Glutamatergic neuron (in vitro differentiated cells): Measurements from ENCODE around the gene FRS2. TPM values are rescaled to one million over a fixed set of nuclear protein-coding genes. Genes with fewer than 3 reads are reported as not detected.
A peak's percentile ranks its signal among the peaks of the same experiment; 100 is the strongest.

Experiments used
- DNase-seq: peaks from one replicate; pipeline ENCODE4 v3.0.0; 2022
- H3K27ac Mint-ChIP-seq: one replicate; pipeline ENCODE4 v1.8.0; 2020; ENCODE audit warnings: mild to moderate bottlenecking, mixed read lengths, inconsistent platforms; ENCODE audit not compliant: unreplicated experiment
- H3K27me3 Mint-ChIP-seq: one replicate; pipeline ENCODE4 v1.8.0; 2020; ENCODE audit warnings: mild to moderate bottlenecking, moderate library complexity, mixed read lengths, inconsistent platforms; ENCODE audit not compliant: unreplicated experiment
- H3K36me3 Mint-ChIP-seq: one replicate; pipeline ENCODE4 v1.8.0; 2020; ENCODE audit warnings: mild to moderate bottlenecking, mixed read lengths, inconsistent platforms; ENCODE audit not compliant: unreplicated experiment
- H3K4me1 Mint-ChIP-seq: one replicate; pipeline ENCODE4 v1.8.0; 2020; ENCODE audit warnings: mild to moderate bottlenecking, low read depth, mixed read lengths, inconsistent platforms; ENCODE audit not compliant: unreplicated experiment
- H3K4me3 Mint-ChIP-seq: one replicate; pipeline ENCODE4 v1.8.0; 2020; ENCODE audit warnings: mild to moderate bottlenecking, mixed read lengths, inconsistent platforms; ENCODE audit not compliant: unreplicated experiment
- H3K9me3 Mint-ChIP-seq: one replicate; pipeline ENCODE4 v1.8.0; 2020; ENCODE audit warnings: mild to moderate bottlenecking, moderate library complexity, mixed read lengths, inconsistent platforms; ENCODE audit not compliant: unreplicated experiment
- total RNA-seq: library from RNA; stranded (reverse); fragmentation: NEBNext Ultra II Directional; extraction: Animal tissue kit (Norgen Biotek cat#: 25700); gene quantifications from one replicate; pipeline ENCODE4 v1.2.1, GENCODE V29; 2021; ENCODE audit not compliant: unreplicated experiment
- TF ChIP-seq, protein P1 (sequence below): fragments of 200-600 bp; sonication (generic); IDR thresholded peaks from one replicate; pipeline ENCODE4 v1.5.0; 2021; ENCODE audit not compliant: partially characterized antibody, unreplicated experiment

Gene FRS2
- total RNA-seq, 1 donor from 2014 or later, result 26.7 TPM

DNA sequence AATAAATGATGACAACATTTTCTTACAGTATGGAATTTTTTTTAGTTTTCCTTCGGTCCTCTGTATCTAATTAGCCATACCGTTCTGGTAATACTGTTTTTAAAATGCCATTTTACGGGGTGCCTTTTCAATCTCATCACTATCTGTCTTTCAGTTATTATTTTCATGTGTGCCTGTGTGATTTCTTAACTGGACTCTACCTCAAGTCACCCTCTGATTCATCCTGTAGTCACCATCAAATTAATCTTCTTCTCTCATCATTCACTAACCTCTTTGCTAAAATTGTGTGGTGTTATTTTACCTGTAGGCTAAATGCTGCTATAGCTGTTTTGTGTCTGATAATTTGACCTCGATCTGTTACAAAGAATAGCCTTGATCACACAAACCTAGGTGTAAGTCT is 99.0 kb downstream of the FRS2 start:
- H3K27ac Mint-ChIP-seq, result no peak overlapping the region
- H3K4me3 Mint-ChIP-seq, result no peak overlapping the region
- H3K9me3 Mint-ChIP-seq, result peaks cover under 1% of the 10 kb centered on the region
- H3K27me3 Mint-ChIP-seq, result no peaks in the 10 kb centered on the region
- H3K36me3 Mint-ChIP-seq, result no peaks in the 10 kb centered on the region
- no peak for DNase-seq
- no peaks in the 10 kb centered on the region for H3K4me1 Mint-ChIP-seq
- TF ChIP-seq, protein P1, sequence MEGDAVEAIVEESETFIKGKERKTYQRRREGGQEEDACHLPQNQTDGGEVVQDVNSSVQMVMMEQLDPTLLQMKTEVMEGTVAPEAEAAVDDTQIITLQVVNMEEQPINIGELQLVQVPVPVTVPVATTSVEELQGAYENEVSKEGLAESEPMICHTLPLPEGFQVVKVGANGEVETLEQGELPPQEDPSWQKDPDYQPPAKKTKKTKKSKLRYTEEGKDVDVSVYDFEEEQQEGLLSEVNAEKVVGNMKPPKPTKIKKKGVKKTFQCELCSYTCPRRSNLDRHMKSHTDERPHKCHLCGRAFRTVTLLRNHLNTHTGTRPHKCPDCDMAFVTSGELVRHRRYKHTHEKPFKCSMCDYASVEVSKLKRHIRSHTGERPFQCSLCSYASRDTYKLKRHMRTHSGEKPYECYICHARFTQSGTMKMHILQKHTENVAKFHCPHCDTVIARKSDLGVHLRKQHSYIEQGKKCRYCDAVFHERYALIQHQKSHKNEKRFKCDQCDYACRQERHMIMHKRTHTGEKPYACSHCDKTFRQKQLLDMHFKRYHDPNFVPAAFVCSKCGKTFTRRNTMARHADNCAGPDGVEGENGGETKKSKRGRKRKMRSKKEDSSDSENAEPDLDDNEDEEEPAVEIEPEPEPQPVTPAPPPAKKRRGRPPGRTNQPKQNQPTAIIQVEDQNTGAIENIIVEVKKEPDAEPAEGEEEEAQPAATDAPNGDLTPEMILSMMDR, result no peak

DNA sequence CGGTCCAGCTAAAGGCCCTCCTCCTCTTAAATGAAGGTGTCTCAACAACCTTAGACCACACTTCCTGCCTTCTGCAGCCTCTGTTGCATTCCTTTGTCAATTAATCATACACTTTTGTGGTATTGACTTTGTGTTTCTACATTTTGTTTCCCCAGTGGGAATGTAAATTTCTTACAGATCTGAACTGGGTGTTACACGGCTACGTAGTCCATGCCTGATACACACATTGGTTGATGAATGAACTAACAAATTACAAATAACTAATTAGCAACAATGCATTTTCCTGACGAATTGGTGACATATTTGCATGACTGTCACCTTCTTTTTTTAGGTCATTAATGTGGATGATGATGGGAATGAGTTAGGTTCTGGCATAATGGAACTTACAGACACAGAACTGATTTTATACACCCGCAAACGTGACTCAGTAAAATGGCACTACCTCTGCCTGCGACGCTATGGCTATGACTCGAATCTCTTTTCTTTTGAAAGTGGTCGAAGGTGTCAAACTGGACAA is 99.9 kb downstream of the FRS2 start:
- Mint-ChIP-seq H3K4me3 (no peak overlapping the region), H3K27ac (no peak overlapping the region), H3K36me3 (no peaks in the 10 kb centered on the region), H3K9me3 (peaks cover 2% of the 10 kb centered on the region), H3K4me1 (no peaks in the 10 kb centered on the region), H3K27me3 (no peaks in the 10 kb centered on the region)
- TF ChIP-seq, protein P1, result no peak
- DNase-seq, result no peak

DNA sequence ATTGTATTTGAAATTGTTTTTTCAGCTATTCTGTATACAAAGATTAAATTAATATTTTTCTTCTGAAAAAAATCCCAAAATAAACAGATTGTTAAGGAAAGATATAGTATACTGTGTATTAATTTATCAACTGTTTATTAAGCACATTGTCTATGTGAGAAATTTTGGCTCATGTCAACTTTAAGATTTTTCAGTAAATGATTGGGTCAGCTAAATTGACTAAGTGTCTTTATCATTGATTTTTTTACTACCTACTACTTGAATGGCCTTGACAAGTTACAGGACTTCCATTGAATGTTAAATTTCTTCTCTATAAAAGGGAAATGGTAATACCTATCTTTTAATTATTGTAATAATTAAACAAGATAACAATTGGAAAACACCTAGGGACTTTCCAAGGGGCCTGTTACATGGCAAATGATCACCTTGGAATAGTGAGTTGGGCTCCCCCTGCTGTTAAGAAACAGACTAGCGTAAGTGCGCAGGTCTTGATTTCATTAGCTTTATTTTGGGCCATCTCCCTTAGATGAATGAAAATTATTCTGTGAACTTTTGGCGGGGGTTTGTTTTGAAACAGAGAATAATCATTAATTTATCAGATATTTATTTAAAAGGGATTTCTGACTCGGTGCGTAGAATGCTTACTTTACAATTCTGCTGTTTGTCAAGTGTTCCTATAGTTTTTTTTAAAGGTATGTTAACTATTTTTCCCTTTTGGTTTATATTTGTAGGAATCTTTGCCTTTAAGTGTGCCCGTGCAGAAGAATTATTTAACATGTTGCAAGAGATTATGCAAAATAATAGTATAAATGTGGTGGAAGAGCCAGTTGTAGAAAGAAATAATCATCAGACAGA is 100.6 kb downstream of the FRS2 start:
- H3K9me3 Mint-ChIP-seq, result peaks cover 2% of the 10 kb centered on the region
- no peaks in the 10 kb centered on the region for H3K36me3 Mint-ChIP-seq
- H3K27ac Mint-ChIP-seq, result no peak overlapping the region
- no peak overlapping the region for H3K4me3 Mint-ChIP-seq
- TF ChIP-seq, protein P1, result peak; percentile 84
- H3K4me1 Mint-ChIP-seq, result no peaks in the 10 kb centered on the region
- no peaks in the 10 kb centered on the region for H3K27me3 Mint-ChIP-seq
- DNase-seq, result peak; percentile 31

DNA sequence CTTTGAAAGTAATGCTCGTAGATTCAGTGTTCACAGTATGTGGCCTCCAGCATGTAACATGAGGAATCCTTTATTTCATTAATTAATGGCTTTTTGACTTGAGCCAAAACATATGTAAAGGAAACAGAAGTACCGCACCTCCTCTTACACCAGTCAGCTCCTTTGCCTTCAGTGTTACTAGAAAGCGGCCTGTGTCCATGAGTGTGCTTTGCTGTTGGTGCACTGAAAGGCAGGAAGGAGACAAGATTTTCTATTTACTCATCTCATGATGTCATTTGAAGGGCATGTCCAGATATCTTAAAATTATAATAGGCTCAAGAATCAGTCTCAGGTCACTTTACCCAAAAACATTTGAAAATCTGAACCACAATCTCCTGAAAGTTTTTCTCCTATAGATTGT is 105.2 kb downstream of the FRS2 start:
- Mint-ChIP-seq H3K4me1 (no peaks in the 10 kb centered on the region), H3K4me3 (no peak overlapping the region), H3K36me3 (no peaks in the 10 kb centered on the region), H3K27ac (no peak overlapping the region), H3K9me3 (peaks cover 2% of the 10 kb centered on the region), H3K27me3 (peaks cover 2% of the 10 kb centered on the region)
- DNase-seq, result no peak
- TF ChIP-seq, protein P1, result no peak

DNA sequence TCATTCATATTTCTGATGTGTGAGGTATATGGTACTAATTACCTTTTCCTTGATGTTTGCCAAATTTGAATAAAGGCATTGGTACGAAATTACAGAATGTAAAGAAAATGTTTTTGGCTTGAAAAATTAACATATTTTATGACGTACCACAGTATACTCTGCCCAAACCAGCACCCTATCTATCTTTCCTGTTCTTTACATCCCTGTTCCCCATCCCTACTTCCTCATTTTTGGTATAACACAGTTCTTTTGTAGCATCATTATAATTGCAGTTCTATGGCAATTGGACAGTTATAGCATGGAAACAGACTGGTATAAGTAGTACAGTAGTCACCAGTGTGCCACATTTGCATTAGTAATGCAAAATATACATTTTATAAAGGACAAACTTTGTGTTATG is 108.1 kb downstream of the FRS2 start:
- TF ChIP-seq, protein P1, result no peak
- Mint-ChIP-seq H3K36me3 (no peaks in the 10 kb centered on the region), H3K27me3 (peaks cover 2% of the 10 kb centered on the region), H3K4me3 (no peak overlapping the region), H3K27ac (no peak overlapping the region), H3K9me3 (peaks cover 2% of the 10 kb centered on the region), H3K4me1 (no peaks in the 10 kb centered on the region)
- DNase-seq, result no peak
